Suppressor macrophage treated with lipopolysaccharide for 1 hour (primary cell): Measurements from ENCODE around the gene FADS2.
"Not testable (repeated sequence)": the region's sequence is repeated elsewhere in the genome, so short reads cannot be mapped to it uniquely, and the experiment has no call there.

Experiments used
- DNase-seq, 3 donors: peaks; one replicate each; pipeline ENCODE4 v3.0.0-alpha.2; 2020 to 2022

The FADS2 gene

GRCh38 chr11:61869429-61869707 lies 41.3 kb downstream of the FADS2 start:
- DNase-seq = no peak

- no peak for DNase-seq
These were observed 41.8 kb downstream of the FADS2 start for GRCh38 chr11:61869708-61870451.

- DNase-seq = no peak
These were observed 42.5 kb downstream of the FADS2 start for GRCh38 chr11:61870541-61871031.

GRCh38 chr11:61871158-61871597 lies 43.1 kb downstream of the FADS2 start:
- peak; percentile 75 to 88 (median 81) for DNase-seq

GRCh38 chr11:61872935-61873565 lies 45.0 kb downstream of the FADS2 start:
- DNase-seq = no peak

GRCh38 chr11:61873588-61874376 lies 45.7 kb downstream of the FADS2 start:
- no peak for DNase-seq

- no peak for DNase-seq
These were observed 46.3 kb downstream of the FADS2 start for GRCh38 chr11:61874377-61874809.

- no peak for DNase-seq
These were observed 46.8 kb downstream of the FADS2 start for GRCh38 chr11:61874853-61875252.

GRCh38 chr11:61875698-61876097 lies 47.6 kb downstream of the FADS2 start:
- no peak for DNase-seq

GRCh38 chr11:61879152-61879551 lies 51.1 kb downstream of the FADS2 start:
- no peak for DNase-seq

GRCh38 chr11:61880031-61880430 lies 51.9 kb downstream of the FADS2 start:
- no peak for DNase-seq

- DNase-seq = no peak
These were observed 52.4 kb downstream of the FADS2 start for GRCh38 chr11:61880454-61880853.

GRCh38 chr11:61881397-61881796 lies 53.3 kb downstream of the FADS2 start:
- no peak for DNase-seq

- not testable (repeated sequence) for DNase-seq
These were observed 54.2 kb downstream of the FADS2 start for GRCh38 chr11:61882267-61882666.

- DNase-seq = no peak
These were observed 54.8 kb downstream of the FADS2 start for GRCh38 chr11:61882879-61883278.

GRCh38 chr11:61883327-61883726 lies 55.2 kb downstream of the FADS2 start:
- no peak for DNase-seq

GRCh38 chr11:61883947-61884346 lies 55.8 kb downstream of the FADS2 start:
- DNase-seq = no peak

- no peak for DNase-seq
These were observed 57.2 kb downstream of the FADS2 start for GRCh38 chr11:61885166-61885778.

- DNase-seq = no peak
These were observed 57.9 kb downstream of the FADS2 start for GRCh38 chr11:61885784-61886580.

GRCh38 chr11:61886643-61887042 lies 58.5 kb downstream of the FADS2 start:
- no peak for DNase-seq

- no peak for DNase-seq
These were observed 59.9 kb downstream of the FADS2 start for GRCh38 chr11:61887839-61888494.

GRCh38 chr11:61888590-61888989 lies 60.5 kb downstream of the FADS2 start:
- DNase-seq = no peak
